ENCODE measurements around the gene TUBGCP6. TPM values are rescaled to one million over a fixed set of nuclear protein-coding genes. Genes with fewer than 3 reads are reported as not detected.
A peak's percentile ranks its signal among the peaks of the same experiment; 100 is the strongest.

Gene TUBGCP6
- total and polyA plus RNA-seq, 2 donors (not counting 1 experiment from before 2014, with no cell fraction given): 137 to 178 TPM

DNA sequence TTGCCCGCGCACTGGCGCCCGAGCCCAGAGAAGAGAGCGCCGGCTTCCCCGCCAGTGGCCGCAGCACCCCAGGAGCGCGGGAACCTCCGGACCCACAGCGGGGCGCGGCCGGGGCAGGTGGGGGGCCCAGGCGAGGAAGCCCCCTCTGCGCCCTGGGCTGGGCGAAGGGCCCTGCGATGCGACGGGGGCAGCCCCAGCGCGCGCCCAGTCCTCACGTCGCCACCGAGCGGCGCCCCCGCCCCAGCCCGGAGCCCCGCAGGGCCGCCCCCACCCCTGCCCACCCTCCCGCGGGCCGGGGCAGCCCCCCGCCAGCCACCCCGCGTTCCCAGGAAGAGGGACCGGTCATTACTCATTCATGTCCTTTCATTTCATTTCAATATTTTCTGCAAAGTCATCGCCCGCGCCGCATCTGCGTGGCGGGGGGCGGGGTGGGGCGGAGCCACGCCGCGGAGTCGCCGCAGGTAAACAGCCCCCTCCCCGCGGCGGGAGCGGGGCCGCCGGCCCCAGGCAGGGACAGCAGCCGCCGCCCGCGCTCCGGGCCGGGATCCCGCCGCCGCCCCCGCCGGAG, 75.0 kb downstream of the TUBGCP6 start:
- TF ChIP-seq EZH2 (IDR thresholded peaks at IDR 0.05; ENCODE audit: borderline replicate concordance, insufficient read depth, low read depth, low read length, poor library complexity, severe bottlenecking): no peak
- TF ChIP-seq, protein P1, sequence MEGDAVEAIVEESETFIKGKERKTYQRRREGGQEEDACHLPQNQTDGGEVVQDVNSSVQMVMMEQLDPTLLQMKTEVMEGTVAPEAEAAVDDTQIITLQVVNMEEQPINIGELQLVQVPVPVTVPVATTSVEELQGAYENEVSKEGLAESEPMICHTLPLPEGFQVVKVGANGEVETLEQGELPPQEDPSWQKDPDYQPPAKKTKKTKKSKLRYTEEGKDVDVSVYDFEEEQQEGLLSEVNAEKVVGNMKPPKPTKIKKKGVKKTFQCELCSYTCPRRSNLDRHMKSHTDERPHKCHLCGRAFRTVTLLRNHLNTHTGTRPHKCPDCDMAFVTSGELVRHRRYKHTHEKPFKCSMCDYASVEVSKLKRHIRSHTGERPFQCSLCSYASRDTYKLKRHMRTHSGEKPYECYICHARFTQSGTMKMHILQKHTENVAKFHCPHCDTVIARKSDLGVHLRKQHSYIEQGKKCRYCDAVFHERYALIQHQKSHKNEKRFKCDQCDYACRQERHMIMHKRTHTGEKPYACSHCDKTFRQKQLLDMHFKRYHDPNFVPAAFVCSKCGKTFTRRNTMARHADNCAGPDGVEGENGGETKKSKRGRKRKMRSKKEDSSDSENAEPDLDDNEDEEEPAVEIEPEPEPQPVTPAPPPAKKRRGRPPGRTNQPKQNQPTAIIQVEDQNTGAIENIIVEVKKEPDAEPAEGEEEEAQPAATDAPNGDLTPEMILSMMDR (IDR thresholded peaks at IDR 0.05): no peak
- Histone ChIP-seq H3K27ac (ENCODE audit: low read length in 2 of 2) (no peak overlapping the region), H4K20me1 (ENCODE audit: control insufficient read depth, insufficient read depth, low read length, poor library complexity, severe bottlenecking) (no peaks in the 10 kb centered on the region), H3K4me3 (ENCODE audit: control extremely low read depth in 1 of 5, extremely low read depth in 1 of 5, insufficient read depth in 1 of 5, low read depth in 2 of 5, low read length in 4 of 5) (peak overlapping the region in 2 of 5 experiments; percentile 25 to 33), H3K79me2 (ENCODE audit: control insufficient read depth, insufficient read depth, low read length) (no peaks in the 10 kb centered on the region), H3K4me2 (replicated peaks; ENCODE audit: low read depth, low read length, poor library complexity, severe bottlenecking) (peak overlapping the region; percentile 77), H3K4me1 (ENCODE audit: control insufficient read depth in 2 of 2, insufficient read depth in 2 of 2, low read length in 2 of 2) (peaks cover 23 to 25% of the 10 kb centered on the region in 2 donors), H3K27me3 (replicated peaks in 1 of 4; ENCODE audit: control extremely low read depth in 1 of 4, control insufficient read depth in 3 of 4, insufficient read depth in 4 of 4, low read length in 3 of 4) (peaks cover 0 to 27% (median 18%) of the 10 kb centered on the region in 4 experiments), H3K9me3 (ENCODE audit: control extremely low read depth in 1 of 3, control insufficient read depth in 2 of 3, insufficient read depth in 1 of 3, low read length in 2 of 3) (peaks cover 0 to 5% (median 0%) of the 10 kb centered on the region in 3 donors), H2AFZ (ENCODE audit: insufficient read depth, low read depth, low read length, poor library complexity, severe bottlenecking) (no peak overlapping the region), H3K36me3 (replicated peaks in 1 of 2; ENCODE audit: control extremely low read depth in 1 of 2, control insufficient read depth in 1 of 2, extremely low read depth in 1 of 2, insufficient read depth in 2 of 2, low read length in 1 of 2) (no peaks in the 10 kb centered on the region), H3K9ac (ENCODE audit: low read length) (no peak overlapping the region)
- Mint-ChIP-seq H3K9me3 (ENCODE audit: insufficient read depth) (no peaks in the 10 kb centered on the region), H3K27ac (no peak overlapping the region), H3K4me3 (peak overlapping the region; percentile 77), H3K4me1 (peaks cover 22% of the 10 kb centered on the region), H3K27me3 (peaks cover 23% of the 10 kb centered on the region)
- ChIA-PET POLR2A (interaction anchor here (0.6 kb wide), 1 partner anchor 69 kb away, joined by 4 read pairs; no protein-coding TSS in a partner anchor), CTCF (interaction anchor here (1.2 kb wide), 1 partner anchor 21 kb away, joined by 4 read pairs; no protein-coding TSS in a partner anchor)
- under 1% methylated on average over 50 of the region's 70 CpGs for WGBS (ENCODE audit: insufficient coverage)
- ATAC-seq (ENCODE audit: low read depth) (peak; percentile 32), DNase-seq (peak; percentile 48)
- intact Hi-C loops (cut with micrococcal nuclease): no loop called here

DNA sequence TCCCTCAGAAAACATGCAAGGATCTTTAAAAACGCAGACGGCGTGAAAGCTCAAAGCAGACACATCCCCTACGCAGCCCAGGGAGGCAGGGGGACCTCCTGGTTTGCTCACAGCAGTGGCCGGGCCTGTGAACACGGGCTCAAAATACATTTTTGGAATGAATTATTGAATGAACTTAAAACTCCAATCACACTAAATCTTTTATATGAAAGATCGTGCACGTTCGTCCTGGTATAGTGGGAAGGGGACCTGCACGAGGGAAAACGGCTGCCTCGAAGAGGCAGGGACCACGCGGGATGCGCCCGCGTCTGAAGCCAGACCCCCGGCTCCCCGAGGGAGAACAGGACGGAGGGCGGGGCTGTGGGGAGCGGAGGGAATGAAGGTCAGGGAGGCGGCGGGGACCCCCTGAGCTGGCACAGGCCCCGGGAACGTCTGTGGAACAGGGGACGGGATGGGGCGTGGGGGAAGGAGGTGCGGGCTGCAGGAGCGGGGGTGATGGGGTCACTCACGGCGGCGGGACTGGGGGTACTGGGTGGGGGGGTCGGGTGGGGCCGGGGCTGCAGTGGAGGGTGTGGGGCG, 75.6 kb downstream of the TUBGCP6 start:
- H3K4me3 Mint-ChIP-seq: peak overlapping the region; percentile 73
- Histone ChIP-seq H3K36me3 (replicated peaks in 1 of 2; ENCODE audit: control extremely low read depth in 1 of 2, control insufficient read depth in 1 of 2, extremely low read depth in 1 of 2, insufficient read depth in 2 of 2, low read length in 1 of 2) (no peaks in the 10 kb centered on the region), H3K4me2 (replicated peaks; ENCODE audit: low read depth, low read length, poor library complexity, severe bottlenecking) (peak overlapping the region; percentile 77), H3K79me2 (ENCODE audit: control insufficient read depth, insufficient read depth, low read length) (no peaks in the 10 kb centered on the region), H2AFZ (ENCODE audit: insufficient read depth, low read depth, low read length, poor library complexity, severe bottlenecking) (no peak overlapping the region), H3K9me3 (ENCODE audit: control extremely low read depth in 1 of 3, control insufficient read depth in 2 of 3, insufficient read depth in 1 of 3, low read length in 2 of 3) (peaks cover 0 to 5% (median 0%) of the 10 kb centered on the region in 3 donors), H4K20me1 (ENCODE audit: control insufficient read depth, insufficient read depth, low read length, poor library complexity, severe bottlenecking) (no peaks in the 10 kb centered on the region), H3K27ac (ENCODE audit: low read length in 2 of 2) (no peak overlapping the region), H3K9ac (ENCODE audit: low read length) (no peak overlapping the region), H3K27me3 (replicated peaks in 1 of 4; ENCODE audit: control extremely low read depth in 1 of 4, control insufficient read depth in 3 of 4, insufficient read depth in 4 of 4, low read length in 3 of 4) (peaks cover 0 to 27% (median 18%) of the 10 kb centered on the region in 4 experiments), H3K4me3 (ENCODE audit: control extremely low read depth in 1 of 5, extremely low read depth in 1 of 5, insufficient read depth in 1 of 5, low read depth in 2 of 5, low read length in 4 of 5) (no peak overlapping the region), H3K4me1 (ENCODE audit: control insufficient read depth in 2 of 2, insufficient read depth in 2 of 2, low read length in 2 of 2) (peaks cover 23 to 25% of the 10 kb centered on the region in 2 donors)
- intact Hi-C loops (cut with micrococcal nuclease): no loop called here
- peaks cover 26% of the 10 kb centered on the region for H3K27me3 Mint-ChIP-seq
- DNase-seq (peak; percentile 18), ATAC-seq (ENCODE audit: low read depth) (no peak)
- peaks cover 22% of the 10 kb centered on the region for H3K4me1 Mint-ChIP-seq
- TF ChIP-seq, protein P1 (IDR thresholded peaks at IDR 0.05): no peak
- peak; percentile 47 for TF ChIP-seq EZH2 (IDR thresholded peaks at IDR 0.05; ENCODE audit: borderline replicate concordance, insufficient read depth, low read depth, low read length, poor library complexity, severe bottlenecking)
- 17% methylated on average over 23 of the region's 36 CpGs for WGBS (ENCODE audit: insufficient coverage)
- no peaks in the 10 kb centered on the region for H3K9me3 Mint-ChIP-seq (ENCODE audit: insufficient read depth)
- ChIA-PET POLR2A (interaction anchor here (0.6 kb wide), 1 partner anchor 70 kb away, joined by 4 read pairs; no protein-coding TSS in a partner anchor), CTCF (interaction anchor here (0.9 to 1.2 kb wide), 2 partner anchors 20 to 42 kb away, joined by 3 to 4 read pairs; no protein-coding TSS in a partner anchor)
- H3K27ac Mint-ChIP-seq: peak overlapping the region; percentile 62

Measured in B cell (primary cell).